Measurements from ENCODE around the gene POFUT2. TPM values are rescaled to one million over a fixed set of nuclear protein-coding genes. Genes with fewer than 3 reads are reported as not detected.

POFUT2 gene
- total RNA-seq, 4 donors from 2014 or later = 6.2 to 49.7 (median 24.6) TPM

DNA sequence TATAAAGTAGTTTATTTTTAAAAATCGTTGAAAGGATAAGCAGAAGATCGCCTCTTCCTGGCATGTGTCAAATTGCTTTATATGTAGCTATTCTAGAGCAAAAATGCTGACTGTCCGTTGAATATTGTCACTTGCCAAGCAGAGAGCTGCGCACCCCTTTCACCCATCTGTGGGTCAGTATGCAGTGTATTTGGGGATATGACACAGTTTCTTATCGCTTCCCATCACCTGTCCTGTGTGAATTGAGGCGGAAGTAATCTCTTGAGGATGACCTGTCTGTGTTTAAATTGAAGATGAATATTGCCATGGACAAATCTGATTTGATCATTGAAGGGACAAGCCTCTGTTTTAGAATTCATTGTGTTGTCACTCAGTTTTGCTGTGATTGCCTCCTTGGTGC, 52.2 kb downstream of the POFUT2 start:
- Histone ChIP-seq H3K4me1 (no peaks in the 10 kb centered on the region), H3K27me3 (no peaks in the 10 kb centered on the region), H3K27ac (no peak overlapping the region), H3K9me3 (no peaks in the 10 kb centered on the region), H3K4me3 (no peak overlapping the region), H3K36me3 (no peaks in the 10 kb centered on the region)
- no peak for TF ChIP-seq POLR2A (IDR thresholded peaks at IDR 0.05)
- TF ChIP-seq, protein P1, sequence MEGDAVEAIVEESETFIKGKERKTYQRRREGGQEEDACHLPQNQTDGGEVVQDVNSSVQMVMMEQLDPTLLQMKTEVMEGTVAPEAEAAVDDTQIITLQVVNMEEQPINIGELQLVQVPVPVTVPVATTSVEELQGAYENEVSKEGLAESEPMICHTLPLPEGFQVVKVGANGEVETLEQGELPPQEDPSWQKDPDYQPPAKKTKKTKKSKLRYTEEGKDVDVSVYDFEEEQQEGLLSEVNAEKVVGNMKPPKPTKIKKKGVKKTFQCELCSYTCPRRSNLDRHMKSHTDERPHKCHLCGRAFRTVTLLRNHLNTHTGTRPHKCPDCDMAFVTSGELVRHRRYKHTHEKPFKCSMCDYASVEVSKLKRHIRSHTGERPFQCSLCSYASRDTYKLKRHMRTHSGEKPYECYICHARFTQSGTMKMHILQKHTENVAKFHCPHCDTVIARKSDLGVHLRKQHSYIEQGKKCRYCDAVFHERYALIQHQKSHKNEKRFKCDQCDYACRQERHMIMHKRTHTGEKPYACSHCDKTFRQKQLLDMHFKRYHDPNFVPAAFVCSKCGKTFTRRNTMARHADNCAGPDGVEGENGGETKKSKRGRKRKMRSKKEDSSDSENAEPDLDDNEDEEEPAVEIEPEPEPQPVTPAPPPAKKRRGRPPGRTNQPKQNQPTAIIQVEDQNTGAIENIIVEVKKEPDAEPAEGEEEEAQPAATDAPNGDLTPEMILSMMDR (IDR thresholded peaks at IDR 0.05) = no peak
- intact Hi-C loops (cut with DNase I; ENCODE audit: low total_unique reads) = no loop called here
- DNase-seq = no peak

DNA sequence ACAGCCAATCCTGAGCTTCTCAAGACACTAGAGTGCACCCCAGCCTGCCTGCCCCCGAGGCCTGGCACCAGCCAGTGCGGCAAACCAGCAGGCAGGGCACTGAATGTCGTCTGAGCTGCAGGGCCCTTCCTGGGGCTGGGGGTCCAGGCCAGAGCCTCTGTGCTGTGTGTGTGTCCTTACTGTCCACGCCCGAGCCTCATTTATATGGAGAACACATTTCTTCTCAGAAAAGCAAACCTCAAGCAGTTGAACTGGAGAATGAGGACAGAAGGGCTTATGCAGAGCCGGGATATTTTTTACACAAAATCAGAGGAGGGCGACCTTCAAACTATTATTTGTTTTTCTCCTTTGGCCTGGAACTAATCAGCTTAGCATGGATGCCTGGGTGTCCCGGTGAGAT, 52.7 kb downstream of the POFUT2 start:
- intact Hi-C loops (cut with DNase I; ENCODE audit: low total_unique reads) = no loop called here
- no peaks in the 10 kb centered on the region for H3K9me3 ChIP-seq
- TF ChIP-seq, protein P1 (IDR thresholded peaks at IDR 0.05) = no peak
- no peak for TF ChIP-seq POLR2A (IDR thresholded peaks at IDR 0.05)

DNA sequence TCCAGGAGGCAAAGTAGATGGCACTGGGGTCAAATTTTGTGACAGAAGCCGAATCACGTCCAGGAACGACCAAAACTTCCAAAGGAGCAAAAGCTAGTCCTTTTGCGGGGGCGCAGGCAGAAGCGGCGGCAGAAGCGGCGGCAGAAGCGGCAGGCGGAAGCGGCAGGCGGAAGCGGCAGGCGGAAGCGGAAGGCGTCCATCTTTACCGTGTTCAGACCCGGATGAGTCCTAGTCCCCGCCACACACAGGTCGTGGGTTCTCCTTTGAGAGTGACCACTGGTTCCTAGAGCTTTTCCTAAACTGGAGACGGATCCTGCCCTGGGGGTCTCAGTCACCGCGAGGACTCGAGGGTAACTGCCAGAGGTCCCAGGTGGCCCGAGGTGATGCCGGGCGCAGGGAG, 53.6 kb downstream of the POFUT2 start:
- DNase-seq = no peak
- no peaks in the 10 kb centered on the region for H3K4me1 ChIP-seq
- intact Hi-C loops (cut with DNase I; ENCODE audit: low total_unique reads) = no loop called here
- H3K4me3 ChIP-seq = no peak overlapping the region
- H3K9me3 ChIP-seq = no peaks in the 10 kb centered on the region
- H3K27ac ChIP-seq = no peak overlapping the region
- TF ChIP-seq POLR2A (IDR thresholded peaks at IDR 0.05) = no peak
- TF ChIP-seq, protein P1 (IDR thresholded peaks at IDR 0.05) = no peak
- no peaks in the 10 kb centered on the region for H3K36me3 ChIP-seq
- no peaks in the 10 kb centered on the region for H3K27me3 ChIP-seq

More for the DNA sequence above, 52.7 kb downstream of the POFUT2 start:
- H3K4me1 ChIP-seq = no peaks in the 10 kb centered on the region
- H3K27ac ChIP-seq = no peak overlapping the region
- H3K4me3 ChIP-seq = no peak overlapping the region
- H3K27me3 ChIP-seq = no peaks in the 10 kb centered on the region
- DNase-seq = no peak
- no peaks in the 10 kb centered on the region for H3K36me3 ChIP-seq

- Histone ChIP-seq H3K27ac (no peak overlapping the region), H3K4me1 (no peaks in the 10 kb centered on the region), H3K9me3 (no peaks in the 10 kb centered on the region), H3K36me3 (no peaks in the 10 kb centered on the region), H3K27me3 (no peaks in the 10 kb centered on the region), H3K4me3 (no peak overlapping the region)
- intact Hi-C loops (cut with DNase I; ENCODE audit: low total_unique reads) = no loop called here
- no peak for TF ChIP-seq POLR2A (IDR thresholded peaks at IDR 0.05)
- TF ChIP-seq, protein P1 (IDR thresholded peaks at IDR 0.05) = no peak
- DNase-seq = no peak
Observed at GRCh38 chr21:45231705-45232104, 56.0 kb downstream of the POFUT2 start.

DNA sequence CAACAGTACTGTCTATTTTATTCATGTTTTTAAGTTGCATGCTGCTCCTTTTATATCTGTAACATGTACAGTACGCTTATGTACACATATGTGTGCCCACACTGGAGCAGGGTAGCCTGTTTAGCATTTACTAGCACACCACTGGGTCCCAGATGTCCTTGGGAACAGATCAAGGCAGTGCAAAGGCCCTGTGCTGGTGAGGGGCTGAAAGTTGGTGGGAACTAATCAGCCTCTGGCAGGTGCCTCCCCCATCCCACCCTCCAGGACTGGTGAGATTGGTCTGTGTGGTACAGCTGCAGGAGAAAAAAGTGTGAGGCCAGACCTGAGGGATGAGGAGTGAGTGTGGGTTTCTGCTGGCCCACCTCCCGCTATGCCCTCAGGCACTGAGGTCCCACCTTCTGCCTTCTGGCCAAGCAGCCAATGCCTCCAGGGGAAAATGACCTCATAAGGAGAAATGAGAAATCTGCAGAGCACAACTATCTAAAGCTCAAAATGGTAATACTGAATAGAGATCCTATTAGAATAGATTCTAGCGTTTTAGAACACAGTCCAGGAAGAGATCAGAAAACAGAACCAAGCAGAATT, 58.9 kb downstream of the POFUT2 start:
- TF ChIP-seq, protein P1 (IDR thresholded peaks at IDR 0.05) = no peak
- TF ChIP-seq POLR2A (IDR thresholded peaks at IDR 0.05) = no peak
- intact Hi-C loops (cut with DNase I; ENCODE audit: low total_unique reads) = no loop called here
- Histone ChIP-seq H3K9me3 (no peaks in the 10 kb centered on the region), H3K4me3 (no peak overlapping the region), H3K36me3 (no peaks in the 10 kb centered on the region), H3K4me1 (no peaks in the 10 kb centered on the region), H3K27ac (no peak overlapping the region), H3K27me3 (no peaks in the 10 kb centered on the region)
- no peak for DNase-seq
